GM12875 (cell line): ENCODE results near the gene TRPC4.
"Not testable (repeated sequence)": the region's sequence is repeated elsewhere in the genome, so short reads cannot be mapped to it uniquely, and the experiment has no call there.

Experiments
- H3K4me3 ChIP-seq: one replicate; pipeline ENCODE4 v1.5.1; 2011; ENCODE audit warnings: low read depth, low read length, control low read depth
- TF ChIP-seq, protein P1 (sequence below): IDR thresholded peaks from 2 replicates; pipeline ENCODE4 v1.5.1; 2011; ENCODE audit warnings: low read depth, mild to moderate bottlenecking, control low read depth, inconsistent platforms, low read length, moderate library complexity, borderline replicate concordance; ENCODE audit not compliant: insufficient read depth

TRPC4 gene

DNA sequence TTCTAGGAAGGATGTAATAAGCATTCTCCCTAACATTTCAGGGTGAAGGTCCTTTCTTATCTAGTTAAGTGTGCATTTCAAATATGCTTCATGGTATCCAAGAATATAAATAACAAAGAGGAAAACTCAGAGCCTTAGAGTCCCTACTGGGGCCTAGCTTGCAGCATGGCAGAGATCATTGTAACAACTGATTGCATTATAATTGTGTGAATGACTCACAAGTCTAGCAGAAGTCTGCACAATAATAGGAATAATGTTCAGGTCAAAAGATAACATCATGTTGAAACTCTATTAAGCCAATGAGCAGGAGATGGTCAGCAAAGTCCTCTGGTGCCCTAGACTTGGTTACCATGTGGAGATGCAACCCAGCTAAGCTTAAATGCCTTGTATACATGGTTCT, 274.4 kb downstream of the TRPC4 start:
- H3K4me3 ChIP-seq = no peak overlapping the region
- TF ChIP-seq, protein P1, sequence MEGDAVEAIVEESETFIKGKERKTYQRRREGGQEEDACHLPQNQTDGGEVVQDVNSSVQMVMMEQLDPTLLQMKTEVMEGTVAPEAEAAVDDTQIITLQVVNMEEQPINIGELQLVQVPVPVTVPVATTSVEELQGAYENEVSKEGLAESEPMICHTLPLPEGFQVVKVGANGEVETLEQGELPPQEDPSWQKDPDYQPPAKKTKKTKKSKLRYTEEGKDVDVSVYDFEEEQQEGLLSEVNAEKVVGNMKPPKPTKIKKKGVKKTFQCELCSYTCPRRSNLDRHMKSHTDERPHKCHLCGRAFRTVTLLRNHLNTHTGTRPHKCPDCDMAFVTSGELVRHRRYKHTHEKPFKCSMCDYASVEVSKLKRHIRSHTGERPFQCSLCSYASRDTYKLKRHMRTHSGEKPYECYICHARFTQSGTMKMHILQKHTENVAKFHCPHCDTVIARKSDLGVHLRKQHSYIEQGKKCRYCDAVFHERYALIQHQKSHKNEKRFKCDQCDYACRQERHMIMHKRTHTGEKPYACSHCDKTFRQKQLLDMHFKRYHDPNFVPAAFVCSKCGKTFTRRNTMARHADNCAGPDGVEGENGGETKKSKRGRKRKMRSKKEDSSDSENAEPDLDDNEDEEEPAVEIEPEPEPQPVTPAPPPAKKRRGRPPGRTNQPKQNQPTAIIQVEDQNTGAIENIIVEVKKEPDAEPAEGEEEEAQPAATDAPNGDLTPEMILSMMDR = no peak

DNA sequence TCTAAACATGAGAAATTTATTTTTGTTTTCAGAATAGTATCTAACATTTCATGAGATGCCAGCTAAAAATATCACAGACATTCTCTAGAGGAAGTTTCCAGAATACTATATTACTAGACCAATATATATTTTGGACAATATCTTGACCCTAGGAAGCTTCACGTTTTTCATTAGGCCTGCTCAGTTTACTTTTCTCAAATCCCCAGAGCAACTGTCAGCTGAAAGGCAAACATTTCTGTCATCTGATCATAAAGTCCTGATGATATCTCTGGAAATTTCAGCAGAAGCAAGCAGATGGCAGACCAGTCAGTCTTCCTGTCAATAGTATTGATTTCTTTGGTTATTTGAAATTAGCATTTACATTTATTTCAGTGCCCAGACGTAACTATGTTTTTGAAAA, 275.0 kb downstream of the TRPC4 start:
- no peak overlapping the region for H3K4me3 ChIP-seq
- TF ChIP-seq, protein P1 = no peak

DNA sequence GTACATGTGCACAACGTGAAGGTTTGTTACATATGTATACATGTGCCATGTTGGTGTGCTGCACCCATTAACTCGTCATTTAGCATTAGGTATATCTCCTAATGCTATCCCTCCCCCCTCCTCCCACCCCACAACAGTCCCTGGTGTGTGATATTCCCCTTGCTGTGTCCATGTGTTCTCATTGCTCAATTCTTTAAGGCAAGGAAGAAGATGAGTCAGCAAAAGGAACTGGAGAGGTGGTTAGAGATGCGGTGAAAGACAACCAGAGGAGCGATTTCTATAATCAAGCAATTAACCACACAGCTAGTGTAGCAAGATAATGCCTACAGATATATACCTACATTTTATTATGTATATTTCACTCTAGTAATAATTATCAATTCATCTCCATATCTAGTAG, 280.2 kb downstream of the TRPC4 start:
- not testable (repeated sequence) for H3K4me3 ChIP-seq

DNA sequence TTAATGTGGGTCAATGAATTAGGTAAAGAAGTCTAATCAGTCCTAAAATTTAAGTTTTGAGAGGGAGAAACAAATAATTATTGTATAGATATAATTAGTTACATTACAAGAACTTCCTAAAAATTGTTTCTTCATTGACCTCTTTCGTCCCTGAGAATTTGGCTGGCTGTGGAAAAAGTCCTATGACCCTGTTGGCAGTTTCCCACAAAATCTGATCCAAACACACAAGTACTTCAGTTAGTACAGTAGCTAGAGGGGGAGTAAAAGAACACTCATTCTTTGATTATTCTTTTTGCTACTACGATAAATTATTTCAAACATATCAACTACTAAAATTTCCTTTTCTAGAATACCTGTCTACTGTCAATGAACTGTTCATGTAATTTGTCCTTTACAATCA, 282.3 kb downstream of the TRPC4 start:
- no peak overlapping the region for H3K4me3 ChIP-seq
- TF ChIP-seq, protein P1 = no peak
